ENCODE results near the gene SH3D21.

SH3D21 gene

DNA sequence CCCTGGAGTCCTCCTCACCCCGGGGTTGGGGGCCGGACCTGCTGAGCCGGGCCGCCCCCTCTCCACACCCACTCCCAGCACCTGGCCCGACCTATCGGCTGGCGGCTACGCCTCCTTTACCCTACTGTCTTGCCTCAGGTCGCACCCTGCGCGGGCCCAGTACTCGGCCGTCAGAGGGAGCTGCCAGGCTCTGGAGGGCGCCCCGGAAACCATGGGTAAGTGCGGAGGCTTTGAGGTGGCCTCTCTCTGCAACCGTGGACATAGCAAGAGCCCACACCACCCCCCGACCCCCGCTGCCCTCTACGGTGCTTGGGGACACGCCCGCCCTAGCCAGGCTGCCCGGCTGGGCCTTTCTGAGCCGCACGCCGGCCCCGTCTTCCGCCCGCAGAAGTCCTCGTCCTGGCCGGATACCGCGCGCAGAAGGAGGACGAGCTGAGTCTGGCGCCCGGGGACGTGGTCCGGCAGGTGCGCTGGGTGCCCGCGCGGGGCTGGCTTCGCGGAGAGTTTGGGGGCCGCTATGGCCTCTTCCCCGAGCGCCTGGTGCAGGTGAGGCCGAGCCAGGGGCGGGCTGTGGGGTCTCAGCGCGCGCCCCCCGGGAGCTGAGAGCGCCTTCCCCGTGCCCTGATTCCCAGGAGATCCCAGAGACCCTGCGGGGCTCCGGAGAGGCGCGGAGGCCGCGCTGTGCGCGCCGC, at the start of gene SH3D21:
Gene SH3D21, plus strand, starts transcription at position 159 of the 692 bp plus-strand sequence. Its CDS starts 53 bp downstream, at position 212.
- DNase-seq: no peak

DNA sequence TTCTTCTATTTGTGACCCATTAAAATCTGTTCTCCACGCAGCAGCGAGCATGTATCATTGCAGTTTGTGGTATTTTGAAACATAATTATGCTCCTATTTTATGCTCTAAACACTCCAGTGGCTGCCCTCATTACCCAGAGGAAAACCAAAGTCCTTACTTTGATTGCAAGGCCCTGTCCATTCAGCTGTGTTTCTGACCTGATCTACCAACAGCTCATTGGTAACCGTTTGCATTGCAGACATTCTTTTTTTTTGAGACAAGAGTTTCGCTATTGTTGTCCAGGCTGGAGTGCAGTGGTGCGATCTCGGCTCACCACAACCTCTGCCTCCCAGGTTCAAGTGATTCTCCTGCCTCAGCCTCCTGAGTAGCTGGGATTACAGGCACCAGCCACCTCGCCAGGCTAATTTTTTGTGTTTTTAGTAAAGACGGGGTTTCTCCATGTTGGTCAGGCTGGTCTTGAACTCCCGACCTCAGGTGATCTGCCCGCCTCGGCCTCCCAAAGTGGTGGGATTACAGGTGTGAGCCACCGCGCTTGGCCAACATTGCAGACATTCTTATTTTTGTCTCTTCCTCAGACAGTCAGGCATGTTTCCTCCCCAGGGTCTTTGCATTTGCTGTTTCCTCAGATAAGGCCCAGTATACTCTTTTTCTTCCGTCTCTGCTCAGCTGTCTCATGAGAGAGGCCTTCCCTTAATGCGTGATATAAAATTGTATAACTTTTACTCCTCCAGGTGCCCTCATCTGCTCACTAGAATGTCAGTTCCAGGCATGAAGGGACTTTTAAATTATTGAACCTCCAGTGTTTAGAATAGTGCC, 49.4 kb upstream of the SH3D21 start:
- no peak for DNase-seq

DNA sequence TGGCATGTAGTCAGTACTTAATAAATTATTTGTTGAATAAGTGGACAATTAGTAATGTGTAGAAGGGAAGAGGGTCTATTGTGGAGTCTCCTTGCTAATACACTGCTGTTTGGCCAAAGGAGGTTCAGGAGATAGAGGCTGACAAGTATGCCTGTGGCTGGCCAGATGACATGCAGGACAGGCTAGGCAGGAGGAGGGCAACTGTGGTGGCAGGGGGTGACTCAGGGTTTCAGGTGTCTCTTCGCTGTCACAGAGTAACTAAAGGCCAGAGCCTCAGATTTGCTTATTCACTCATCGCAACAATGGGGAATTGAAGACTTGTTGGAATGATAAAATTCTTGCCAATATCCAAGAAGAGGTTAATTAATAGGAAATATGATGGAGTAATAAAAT, 48.8 kb upstream of the SH3D21 start:
- DNase-seq: no peak

DNA sequence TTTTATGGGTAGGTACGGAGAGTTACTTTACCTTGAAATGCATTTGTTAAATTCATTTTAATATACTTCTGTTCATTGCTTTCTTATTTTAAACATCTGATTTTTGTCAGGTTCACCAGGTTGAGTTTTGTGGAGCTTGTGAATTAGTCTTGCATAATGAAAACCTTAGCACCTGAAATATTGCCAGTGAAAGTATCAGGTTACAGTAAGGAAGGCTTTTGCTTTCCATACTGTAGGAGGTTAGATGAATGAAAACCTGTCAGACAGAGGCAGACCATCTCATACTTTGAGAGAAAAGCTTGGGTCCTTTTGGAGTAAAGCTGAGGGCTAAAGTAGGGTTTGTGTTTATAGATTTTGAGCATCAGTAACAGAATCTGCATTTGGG, 47.2 kb upstream of the SH3D21 start:
- DNase-seq: no peak

DNA sequence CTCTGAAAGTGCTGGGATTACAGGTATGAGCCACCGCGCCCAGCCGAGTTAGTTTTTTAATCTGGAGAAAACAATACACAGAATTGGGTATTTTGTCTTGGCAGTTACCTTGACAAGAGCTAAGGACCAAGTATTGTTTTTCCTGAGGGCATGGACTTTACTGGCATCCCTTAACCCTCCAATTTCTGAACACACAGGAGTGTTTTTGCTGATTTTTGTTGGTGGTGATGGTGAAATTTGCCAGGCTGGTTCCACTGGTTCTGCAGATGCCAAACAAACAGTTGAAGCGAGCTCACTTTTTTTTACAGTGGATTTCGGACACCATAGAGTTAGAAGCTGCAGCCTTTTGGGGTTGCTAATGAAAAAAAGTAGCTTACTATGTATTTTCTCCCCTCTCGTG, 37.2 kb upstream of the SH3D21 start:
- DNase-seq: no peak

DNA sequence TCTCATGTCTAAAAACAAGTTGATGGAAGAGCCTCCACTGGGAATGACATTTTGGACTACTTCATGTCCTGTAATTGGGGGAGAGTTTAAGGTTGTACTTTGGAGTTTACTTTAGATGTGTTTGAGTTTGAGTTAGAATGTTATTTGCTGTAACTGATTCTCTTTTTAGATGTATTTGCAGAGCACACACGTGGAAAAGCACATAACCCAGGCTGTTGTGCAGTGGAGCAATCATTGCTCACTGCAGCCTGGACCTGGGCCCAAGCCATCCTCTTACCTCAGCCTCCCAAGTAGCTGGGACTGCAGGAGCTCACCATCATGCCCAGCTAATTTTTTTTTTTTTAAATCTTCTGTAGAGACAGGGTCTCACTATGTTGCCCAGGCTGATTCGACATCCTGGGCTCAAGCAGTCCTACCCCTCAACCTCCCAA, 36.7 kb upstream of the SH3D21 start:
- DNase-seq: no peak

DNA sequence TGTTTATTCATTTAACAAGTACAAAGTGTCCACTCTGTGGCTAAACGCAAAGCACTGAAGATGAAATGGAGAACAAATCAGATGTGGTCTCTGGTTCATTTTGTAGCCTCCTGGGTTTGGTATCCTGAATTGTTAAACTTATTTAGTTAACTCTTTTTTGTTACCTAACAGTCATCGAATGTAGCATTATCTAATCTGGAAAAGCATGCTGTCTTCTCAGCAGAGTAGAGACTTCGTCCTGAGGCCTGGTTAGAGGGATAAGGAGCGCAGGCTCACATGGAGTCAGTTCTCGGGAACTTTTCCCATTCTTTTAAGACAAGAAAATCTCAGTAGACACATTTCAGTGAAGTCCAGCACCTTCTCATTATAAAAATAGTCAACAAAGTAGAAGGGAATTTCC, 33.1 kb upstream of the SH3D21 start:
- no peak for DNase-seq

DNA sequence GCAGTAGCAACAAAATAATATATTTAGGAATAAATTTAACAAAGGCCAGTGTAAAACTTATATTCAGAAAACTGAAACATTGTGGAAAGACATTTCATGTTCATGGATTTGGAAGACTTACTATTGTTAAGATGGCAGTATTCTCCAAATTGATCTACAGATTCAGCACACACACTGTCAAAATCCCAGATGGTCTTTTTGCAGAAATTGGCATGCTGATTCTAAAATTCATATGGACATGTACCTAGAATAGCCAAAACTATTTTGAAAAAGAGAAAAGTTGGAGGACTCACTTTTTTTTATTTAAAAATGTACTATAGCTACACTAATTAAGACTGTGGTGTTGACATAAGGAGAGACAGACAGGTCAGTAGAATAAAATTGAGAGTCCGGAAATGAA, 32.0 kb upstream of the SH3D21 start:
- DNase-seq: no peak

DNA sequence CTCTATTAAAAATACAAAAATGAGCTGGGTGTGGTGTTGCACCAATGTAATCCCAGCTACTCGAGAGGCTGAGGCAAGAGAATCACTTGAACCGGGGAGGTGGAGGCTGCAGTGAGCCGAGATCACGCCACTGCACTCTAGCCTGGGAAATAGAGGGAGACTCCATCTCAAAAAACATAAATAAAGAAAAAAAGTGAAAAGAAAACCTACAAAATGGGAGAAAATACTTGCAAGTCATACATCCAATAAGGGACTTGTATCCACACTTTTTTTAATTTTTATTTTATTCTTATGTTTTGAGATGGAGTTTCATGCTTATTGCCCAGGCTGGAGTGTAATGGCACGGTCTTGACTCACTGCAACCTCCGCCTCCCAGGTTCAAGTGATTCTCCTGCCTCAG, 29.5 kb upstream of the SH3D21 start:
- no peak for DNase-seq

DNA sequence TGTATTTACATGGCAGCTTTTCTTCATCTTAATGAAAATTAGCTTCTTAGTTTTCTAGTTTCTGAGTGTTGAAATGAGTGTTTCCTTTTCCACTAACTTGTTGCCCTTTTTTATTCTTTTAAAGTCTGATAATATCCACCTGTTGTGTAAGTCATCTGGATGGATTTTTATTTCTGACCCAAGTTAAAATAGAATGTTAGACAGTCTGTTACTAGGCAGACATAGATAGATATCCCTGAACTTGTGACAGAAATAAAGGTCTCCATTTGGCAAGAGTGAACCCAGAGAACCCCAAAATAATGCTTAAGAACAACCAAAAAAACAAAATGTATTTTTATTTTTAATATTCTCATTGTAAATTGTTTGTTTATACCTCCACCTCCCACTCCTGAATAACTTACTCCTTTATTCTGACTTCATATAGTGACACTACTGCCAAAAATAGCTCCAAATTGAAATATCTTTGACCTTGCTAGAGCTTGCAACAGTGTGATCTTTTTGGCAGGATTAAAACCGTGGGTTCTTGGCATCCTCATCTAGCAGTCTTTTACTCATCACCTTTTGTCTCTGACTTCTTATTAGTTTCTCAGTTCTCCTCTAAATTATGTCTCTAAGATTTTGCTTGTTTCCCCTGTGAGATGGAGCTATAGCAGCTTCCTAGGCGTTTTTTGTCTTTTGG, 26.9 kb upstream of the SH3D21 start:
- peak in 1 of 2 experiments; percentile 38 for DNase-seq

DNA sequence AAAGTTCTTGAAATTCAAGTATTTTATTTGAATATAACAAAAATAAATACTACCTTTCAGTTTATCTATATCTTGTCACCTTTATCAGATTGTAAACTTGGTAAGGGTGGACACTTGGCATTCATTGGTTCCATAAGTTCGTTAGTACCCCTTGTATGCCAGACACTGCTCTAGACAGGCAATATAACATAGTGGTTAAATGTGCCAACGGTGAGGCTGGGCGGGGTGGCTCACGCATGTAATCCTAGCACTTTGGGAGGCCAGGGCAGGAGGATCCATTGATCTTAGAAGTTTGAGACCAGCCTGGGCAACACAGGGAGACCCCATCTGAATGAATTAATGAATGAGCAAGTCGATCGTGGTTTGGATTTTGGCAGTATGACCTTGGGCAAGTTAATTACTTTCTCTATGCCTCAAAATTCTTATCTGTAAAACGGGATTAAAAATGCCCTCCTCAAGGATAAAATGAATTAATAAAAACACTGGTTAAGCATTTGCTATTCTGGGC, 26.3 kb upstream of the SH3D21 start:
- no peak for DNase-seq

DNA sequence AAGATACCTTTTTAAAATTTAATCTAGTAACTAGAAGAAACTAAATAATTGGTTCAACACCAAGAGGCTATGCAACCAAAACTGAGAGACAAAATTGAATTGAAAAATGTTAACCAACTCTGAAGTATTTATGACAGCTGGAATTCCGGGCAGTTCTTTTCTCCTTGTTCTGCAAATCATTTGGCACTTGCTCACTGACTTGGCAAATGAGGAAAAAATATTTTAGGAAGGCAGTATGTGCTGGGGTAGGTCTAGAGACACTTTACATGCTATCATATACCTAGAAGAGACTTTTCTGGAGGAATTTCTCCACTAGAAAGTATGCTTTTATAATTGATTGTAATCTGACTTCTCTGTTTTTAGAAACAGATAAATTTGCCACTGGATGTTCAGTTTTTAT, 22.1 kb upstream of the SH3D21 start:
- no peak for DNase-seq

DNA sequence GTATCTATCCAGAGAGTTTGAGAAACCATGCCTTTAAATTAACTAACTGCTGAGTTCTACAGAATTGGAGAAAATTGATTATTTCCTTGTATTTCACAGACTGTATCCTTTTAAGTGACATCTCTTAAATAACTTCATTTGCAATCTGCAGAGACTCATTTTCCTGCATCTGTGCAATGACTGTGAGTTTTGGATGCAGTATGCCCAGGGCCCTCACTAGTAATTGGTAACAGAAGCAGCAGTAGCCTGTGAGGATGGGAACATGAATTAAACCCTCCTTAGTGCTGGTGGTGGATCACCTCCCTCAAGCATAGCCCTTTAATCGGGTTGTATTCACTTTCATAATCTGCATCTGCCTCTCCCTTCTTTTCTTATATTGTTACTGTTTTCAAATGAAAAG, 21.7 kb upstream of the SH3D21 start:
- DNase-seq: no peak

DNA sequence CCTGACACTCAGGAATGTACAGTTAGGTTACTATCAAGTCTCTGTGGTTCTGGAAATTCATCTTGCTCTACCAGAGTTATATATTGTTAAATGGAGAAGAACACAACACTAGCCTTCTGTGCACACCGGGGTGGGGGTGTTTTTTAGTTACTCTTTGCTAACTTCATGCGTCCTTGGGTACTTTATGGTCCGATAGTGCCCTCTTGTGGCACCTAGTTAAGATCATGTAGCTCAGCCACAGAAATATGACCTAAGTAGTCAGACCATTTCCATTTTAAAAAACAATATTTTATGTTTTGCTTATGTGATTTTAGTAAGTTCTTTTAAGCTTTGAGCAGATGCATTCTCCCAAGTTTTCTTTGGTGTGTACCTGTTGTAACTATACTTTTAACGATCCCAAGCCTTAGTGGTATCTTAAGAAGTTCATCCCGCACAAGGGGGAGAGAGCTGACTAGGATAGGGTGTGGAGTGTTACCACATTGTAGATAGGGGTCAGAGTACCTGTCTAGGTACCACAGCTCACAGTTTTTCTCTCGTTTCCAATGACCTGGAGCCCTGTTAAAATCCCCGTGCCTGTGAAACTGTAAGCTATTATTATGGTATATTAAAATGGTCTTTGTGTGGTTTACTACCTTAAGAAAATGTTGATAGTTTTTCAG, 20.6 kb upstream of the SH3D21 start:
- DNase-seq: peak; percentile 81 to 82

DNA sequence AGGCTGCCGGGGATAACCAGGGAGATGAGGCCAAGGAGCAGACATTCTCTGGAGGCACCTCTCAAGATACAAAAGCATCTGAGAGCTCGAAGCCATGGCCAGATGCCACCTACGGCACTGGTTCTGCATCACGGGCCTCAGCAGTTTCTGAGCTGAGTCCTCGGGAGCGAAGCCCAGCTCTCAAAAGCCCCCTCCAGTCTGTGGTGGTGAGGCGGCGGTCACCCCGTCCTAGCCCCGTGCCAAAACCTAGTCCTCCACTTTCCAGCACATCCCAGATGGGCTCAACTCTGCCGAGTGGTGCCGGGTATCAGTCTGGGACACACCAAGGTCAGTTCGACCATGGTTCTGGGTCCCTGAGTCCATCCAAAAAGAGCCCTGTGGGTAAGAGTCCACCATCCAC, 19.4 kb upstream of the SH3D21 start:
- no peak for DNase-seq

DNA sequence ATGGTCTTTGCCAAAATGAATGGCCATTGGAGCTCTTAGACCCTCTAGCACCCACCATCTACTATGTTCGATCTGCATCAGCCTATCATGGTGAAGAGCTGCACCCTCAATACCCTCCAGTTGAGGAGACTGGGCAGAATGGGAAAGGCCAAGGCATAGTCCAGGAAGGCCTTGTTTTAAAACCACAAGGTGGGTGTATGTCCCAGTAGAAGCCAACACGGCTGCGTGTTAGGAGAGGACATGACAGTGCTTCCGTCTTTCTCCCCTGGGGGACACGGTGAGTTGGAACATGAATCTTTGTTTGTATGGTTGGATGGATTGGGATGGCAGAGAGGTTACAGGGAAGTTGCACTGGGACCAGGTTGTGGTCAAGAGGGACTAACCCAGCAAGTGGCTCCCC, 18.6 kb upstream of the SH3D21 start:
- no peak for DNase-seq

DNA sequence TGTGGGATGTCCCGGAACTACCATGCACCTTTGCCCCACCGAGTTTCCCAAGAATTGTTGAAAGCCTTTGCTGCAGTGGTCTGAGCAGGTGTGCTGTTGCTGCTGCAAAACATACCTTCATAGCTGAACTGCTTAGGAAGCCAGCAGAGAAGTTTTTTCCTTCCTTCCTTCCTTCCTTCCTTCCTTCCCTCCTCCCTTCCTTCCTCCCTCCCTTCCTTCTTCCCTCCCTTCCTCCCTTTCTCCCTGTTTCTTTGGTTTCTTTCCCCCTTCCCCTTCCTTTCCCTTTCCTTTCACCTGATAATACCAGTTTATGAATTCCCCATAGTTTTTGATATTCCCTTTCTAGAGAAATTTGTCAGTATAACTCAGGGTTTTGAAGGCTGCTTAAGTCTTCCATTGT, 10.8 kb upstream of the SH3D21 start:
- DNase-seq: no peak

DNA sequence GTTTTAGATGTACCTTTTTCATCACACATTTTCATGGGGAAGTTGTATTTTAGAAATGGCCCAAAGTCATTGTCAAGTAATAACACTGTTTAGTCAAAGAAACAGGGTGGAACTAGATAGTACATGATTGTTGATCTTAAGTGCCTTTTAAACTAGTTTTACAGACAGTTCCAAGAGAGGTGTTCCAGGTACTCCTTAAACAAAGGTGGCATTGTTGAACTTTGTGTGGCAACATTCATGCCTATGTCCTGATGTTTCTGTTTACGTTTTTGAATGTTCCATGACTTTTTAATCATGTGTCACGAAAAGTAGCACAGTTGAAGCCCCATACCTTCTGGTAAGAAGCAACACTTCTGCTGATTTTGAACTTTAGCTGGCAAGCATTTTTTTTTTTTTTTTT, 9.1 kb upstream of the SH3D21 start:
- DNase-seq: no peak

DNA sequence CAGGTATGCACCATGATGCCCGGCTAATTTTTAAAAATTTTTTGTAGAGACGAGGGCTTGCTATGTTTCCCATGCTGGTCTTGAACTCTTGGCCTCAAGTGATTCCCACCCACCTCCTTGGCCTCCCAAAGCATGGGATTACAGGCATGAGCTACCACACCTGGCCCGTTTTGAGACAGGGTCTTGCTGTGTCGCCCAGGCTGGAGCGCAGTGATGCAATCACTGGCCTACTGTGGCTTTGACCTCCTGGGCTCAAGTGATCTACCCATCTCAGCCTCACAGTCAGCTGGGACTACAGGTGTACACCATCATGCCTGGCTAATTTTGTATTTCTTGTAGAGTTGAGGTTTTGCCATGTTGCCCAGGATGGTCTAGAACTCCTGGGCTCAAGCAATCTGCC, 7.5 kb upstream of the SH3D21 start:
- no peak for DNase-seq

DNA sequence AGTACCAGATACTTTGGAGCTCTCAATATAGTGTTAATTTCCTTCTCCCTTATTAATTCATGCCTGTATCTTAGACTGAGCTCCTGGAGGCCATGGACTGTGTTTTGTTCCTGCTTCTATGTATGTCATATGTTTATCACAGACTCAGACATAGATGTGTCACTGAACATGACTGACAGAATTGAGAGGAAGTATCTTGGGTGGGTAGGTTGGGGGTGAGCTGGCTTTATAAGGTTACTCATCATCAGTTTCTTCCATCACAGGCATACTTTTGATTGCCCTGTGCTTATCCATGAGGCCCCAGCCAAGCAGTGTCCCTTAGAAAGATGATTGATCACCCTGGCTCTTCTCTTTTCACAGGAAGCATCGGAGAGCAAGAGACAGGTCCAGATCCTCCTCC, 5.6 kb upstream of the SH3D21 start:
- no peak for DNase-seq

DNA sequence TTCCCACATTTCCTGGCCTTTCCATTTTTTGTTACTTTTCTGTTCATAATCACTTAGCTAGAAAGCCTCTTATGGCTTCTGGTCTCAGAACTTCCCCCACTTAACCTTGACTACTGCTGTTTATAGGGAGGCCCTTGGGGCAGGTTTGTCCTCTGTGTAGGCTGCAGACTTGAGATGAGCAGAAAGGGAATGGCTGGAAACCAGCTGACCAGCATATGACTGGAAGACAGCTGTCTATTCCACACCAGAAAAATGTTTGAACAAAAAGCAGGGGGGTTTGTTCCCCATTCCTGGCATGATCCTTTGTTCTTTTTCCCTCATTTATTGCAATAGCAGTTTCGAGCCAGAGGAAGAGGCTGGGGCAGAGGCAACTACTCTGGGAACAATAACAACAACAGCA, 4.9 kb upstream of the SH3D21 start:
- no peak for DNase-seq

DNA sequence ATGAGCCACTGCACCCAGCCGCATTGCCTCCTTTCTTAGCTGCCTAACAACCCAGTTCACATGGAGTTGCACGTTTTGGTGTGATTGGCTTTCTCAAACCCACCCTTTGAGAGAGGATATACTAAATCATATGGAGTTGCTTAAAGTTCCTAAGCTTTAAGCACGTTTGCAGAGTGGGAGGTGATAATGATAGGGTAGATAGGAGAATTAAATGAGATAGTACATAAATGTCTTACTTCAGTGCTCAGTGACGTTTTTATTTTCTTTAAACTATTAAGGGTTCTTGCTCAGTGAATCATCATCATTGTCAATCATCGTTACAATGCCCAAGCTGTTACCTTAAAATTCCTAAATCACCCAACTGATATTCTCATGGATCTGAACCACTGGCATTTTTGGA, 2.9 kb upstream of the SH3D21 start:
- DNase-seq: no peak

DNA sequence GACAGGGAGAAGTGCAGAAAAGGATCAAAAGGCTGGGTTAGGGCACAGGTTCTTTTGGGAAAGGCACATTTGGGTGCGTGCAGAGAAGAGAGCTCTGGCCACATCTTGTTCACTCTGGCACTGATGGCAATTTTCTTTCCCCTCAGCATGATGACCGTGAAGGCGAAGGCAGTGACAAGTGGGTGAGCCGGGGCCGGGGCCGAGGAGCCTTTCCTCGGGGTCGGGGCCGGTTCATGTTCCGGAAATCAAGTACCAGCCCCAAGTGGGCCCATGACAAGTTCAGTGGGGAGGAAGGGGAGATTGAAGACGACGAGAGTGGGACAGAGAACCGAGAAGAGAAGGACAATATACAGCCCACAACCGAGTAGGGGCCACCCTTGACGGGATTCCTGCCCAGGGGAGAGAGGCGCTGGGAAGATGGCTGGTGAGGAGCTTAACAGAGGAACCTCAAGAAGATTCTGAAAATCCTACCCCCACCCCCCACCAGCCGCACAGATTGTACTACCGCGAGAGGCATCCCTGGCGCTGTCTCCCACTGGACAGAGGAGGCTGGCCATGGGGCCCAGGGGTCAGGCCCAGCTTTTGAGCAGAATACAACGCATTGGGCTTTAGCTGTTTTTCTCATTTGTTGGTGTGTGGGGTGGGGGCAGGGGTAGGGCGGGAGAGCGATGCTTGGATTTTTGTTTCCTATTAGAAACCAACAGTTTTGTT, 2.4 kb upstream of the SH3D21 start:
- no peak for DNase-seq
